HG03442 (cell line): ENCODE results near the gene TMEM170B.

Source experiments
- ATAC-seq: cut with Tn5 transposase; IDR thresholded peaks from one replicate; pipeline ENCODE4 v1.9.1; 2021; ENCODE audit warnings: mild to moderate bottlenecking, moderate library complexity; ENCODE audit not compliant: unreplicated experiment

Gene TMEM170B

DNA sequence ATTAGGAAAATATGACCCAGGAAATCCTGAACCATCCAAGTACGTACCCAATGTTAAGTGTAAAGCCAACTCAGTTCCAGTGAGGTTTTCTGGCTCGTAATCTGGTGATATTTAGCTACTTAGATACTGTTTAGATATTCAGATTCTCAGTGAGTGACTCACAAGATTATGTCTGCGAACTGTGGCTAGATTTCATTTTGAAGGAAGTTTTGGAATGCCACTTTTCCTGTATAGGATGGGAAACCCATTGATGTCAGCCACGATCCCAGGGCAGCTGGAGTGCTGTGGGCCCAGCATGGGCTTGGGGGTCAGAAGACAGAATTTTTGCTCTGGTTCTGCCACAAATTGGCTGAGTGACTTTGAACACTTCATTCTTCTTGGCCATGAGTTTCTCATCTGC is 76.3 kb downstream of the TMEM170B start:
- no peak for ATAC-seq

DNA sequence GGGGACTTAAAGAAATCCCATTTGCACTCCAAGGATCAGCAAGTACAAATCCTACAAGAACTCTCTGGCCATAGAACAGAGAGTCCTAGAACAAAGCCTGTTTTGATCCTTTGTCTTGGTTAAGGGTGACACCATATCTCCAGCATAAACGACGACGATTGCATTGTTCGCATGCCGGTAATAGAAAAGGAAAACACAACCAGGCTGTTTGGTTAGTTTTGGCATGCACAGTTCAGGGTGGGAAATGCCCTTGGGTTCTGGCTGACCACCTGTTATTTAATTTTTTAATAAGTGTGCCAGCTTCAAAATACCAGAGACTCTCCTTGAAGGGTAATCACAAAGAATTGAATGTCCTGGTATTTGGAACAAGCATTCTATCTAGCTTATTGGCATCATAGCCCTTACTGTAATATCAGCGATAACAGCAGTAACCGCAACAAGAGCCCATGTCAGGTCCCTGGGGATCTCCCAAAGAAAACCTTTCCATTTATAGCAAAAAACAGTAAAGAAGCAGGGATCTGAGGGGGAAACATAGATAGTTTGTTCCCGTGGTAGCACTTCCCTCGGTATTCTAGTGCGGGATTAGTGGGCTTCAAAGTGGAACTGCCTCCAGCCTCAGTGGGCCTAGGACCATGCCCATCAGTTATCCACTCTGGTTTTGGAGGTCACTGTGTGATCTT is 77.1 kb downstream of the TMEM170B start:
- ATAC-seq = no peak

DNA sequence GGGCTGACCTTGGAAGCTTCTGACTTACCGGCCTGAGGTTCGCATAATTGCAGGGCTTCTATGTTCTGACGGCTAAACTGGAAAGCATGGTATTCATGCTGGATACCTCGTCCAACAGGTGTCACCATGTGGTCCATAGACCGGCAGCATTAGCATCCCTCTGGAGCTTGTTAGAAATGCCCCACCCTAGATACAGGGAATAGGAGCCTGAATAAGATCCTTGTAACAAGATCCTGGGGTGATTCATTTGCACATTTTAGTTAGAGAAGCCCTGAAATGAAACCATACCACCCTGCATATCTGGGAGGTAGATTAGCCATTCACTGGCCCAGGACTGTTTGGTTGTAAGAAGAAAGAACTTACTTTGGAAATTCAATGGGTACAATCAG is 77.7 kb downstream of the TMEM170B start:
- ATAC-seq = no peak

DNA sequence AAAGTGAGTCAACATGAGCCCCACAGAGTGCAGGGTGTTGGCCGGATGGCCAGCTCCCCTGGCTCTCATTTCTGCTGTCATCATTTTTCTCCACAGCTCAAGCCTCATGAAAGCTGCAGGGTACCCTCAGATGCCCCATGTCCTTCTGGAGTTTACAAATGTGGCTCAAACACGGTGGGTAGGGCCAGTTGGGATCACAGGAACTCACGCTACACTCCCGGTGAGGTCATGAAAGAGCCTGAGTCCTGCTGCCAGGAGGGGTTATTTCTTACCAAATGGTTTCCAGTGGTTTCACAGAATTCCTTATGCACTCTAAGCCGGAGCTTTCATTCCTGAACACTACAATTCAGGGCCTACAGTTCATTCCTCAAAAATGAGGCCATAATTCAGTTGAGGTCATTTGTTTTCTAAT is 78.7 kb downstream of the TMEM170B start:
- no peak for ATAC-seq

DNA sequence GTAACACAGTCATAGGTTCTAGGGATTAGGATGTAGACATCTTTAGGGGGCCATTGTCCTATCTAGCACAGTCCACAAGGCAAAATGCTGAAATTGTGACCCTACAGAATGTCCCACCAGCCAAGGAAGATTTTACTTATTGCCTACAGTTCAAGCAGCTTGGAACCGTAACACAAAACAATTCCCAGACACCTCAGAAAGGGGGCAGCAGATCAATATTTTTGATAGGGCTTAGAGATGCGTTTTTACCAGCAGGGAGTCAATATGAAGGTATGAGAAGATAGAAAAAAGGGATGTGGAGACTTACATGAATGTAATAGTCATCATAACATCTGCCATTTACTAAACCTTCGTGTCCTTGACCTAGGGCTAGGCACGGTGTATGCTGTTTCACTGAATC is 81.0 kb downstream of the TMEM170B start:
- ATAC-seq = no peak

DNA sequence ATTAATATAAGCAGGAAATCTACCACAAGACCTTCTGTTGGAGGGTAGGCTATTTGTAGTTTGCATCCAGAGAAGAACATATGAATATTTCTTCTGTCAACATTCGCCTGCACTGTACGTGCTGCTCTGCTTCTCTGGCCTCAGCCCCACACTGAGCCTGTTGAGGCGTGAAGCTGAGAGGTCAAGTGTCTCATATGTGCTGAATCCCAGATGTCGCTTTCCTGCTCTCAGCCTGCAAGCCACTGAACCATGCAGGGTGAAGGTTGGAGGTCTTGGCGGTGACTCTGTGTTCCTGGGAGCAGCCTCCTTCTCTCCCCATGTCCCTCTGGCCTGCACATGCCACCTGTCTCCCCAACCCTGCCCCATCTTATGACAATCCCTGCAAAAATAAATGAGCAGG is 83.6 kb downstream of the TMEM170B start:
- no peak for ATAC-seq

DNA sequence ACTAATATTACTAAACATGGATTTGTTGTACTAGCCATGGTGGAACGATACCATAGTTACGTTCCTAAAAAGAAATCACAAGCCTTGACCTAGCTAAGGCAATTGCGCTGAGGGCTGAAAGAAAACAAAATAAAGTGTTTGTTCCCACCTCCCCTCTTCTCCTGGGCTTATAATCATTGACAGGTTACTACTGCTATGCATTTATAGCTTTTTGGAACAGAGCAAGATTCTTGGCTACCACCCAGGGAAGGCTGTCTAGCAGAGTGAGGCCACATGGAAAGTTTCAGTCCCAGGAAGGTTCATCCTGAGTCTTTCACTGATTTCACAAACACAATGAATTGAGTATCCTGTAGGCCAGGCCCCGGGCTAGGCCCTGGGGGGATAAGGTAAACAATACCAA is 84.6 kb downstream of the TMEM170B start:
- ATAC-seq = no peak

DNA sequence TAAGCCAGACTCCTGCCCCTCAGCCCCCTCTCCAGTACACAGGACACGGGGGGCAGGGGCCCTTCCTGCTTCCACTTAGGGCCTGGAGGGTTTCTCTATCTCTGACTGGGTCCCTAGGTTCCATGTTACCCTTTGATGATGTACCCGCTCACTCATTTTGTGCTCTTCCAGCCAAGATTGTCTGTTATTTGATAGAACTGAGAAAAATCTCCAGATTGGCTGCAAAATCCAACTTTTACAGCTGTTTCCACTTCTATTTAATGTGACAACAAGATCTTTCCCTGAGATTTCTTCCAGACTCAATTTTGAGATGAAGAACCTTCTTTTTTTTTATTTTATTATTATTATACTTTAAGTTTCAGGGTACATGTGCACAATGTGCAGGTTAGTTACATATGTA is 85.7 kb downstream of the TMEM170B start:
- no peak for ATAC-seq

DNA sequence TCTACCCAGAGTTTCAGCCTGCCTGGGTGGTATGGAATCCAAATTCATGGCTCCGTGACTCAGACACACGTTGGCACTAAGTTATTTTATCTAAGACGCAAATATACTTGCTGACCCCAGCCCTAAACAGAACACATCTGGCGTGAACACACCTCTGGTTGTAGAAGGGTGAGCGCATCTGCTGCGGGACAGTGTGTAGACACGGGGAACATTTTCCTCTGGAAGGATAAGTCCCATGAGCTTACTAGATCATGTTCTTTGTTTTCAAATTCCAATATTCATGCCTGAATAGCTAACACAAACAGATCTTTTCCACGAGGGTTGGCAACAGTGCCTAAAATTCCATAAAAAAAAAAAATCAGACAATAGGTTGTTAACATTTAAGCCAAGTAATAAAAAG is 87.8 kb downstream of the TMEM170B start:
- ATAC-seq = no peak

DNA sequence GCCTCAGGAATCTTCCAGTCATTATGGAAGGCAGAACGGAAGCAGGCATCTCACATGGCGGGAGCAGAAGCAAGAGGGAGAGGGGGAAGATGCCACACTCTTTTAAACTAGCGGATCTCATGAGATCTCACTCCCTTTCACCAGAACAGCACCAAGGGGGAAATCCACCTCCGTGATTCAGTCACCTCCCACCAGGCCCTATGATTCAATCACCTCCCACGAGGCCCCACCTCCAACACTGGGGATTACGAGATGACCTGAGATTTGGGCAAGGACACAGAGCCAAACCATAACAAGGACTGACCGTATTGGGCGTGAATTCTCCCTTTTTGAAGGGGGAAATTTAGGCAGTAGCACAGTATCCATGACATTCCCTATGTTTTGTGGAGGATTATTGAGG is 88.8 kb downstream of the TMEM170B start:
- no peak for ATAC-seq

DNA sequence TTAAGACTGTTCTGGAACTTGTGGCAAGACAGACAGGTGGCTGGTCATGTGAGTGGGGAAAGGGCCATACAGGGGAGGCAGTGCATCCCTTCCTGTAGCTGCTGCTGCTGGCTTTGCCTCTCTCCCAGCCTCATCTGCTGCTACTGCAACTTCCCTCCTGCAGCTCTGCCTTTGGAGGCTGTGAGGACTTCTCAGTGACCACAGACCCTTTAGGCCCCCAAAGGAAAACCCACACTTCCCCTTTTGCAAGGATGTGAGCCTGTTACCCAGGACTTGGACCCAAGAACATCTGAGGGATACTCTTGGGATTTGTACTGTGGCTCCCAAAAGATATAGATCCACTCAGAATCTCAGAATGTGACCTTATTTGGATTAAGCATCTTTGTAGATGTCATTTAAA is 91.0 kb downstream of the TMEM170B start:
- ATAC-seq = no peak

DNA sequence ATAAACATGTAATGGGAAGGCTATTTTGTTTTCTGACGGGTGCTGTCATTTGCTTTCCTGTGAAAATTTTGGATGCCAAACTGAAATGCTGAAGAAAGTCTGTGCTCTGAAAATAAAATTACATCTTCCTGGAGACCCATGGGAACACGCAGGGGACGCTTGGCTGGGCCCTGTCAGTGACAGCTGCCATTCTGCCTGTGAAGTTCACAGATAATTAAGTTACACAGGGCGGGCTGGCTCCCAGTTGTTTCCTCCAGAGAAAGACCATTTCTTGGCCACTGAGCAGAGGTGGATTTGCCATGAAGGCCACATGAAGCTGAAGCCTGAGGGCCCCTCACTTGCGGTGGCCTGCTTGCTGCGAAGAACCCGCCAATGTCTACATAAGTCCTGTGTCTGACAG is 93.5 kb downstream of the TMEM170B start:
- no peak for ATAC-seq

DNA sequence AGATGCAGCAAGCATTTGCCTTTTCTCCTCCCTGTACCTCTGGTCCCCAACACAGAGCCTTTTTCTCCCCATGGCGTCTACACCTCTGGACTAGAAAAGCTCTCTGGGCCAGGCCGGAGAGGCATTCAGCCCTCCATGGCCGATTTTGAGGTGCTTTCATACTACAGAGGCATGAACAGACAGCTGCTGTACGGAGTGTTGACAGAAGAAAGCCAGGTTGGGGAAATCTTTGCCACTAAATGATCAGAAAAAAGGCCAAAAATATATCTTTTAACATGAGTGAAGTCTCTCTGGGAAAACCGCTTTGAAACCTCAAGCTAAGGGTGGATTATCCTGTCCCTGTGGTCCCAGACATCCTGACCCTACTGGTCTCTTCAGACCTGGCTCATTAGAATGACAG is 94.0 kb downstream of the TMEM170B start:
- no peak for ATAC-seq

DNA sequence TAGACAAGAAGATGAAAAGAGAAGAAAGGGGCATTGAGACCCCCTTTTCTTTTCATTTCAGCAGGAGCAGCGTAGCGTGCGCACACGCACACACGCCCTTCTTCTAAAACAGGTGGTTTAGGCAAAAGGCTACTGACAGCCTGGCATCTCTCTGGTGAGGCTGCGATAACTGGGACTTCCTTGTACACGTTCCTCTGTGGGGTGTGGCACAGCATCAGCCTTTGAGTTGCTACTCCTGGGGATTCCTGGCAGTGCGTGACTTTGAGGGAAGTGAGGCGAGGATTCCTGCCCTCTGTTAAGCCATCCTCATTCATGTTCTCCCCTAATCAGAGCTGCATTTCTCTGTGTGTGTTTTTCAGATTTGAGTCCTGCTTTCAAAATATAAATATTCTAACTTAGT is 94.7 kb downstream of the TMEM170B start:
- ATAC-seq = no peak

DNA sequence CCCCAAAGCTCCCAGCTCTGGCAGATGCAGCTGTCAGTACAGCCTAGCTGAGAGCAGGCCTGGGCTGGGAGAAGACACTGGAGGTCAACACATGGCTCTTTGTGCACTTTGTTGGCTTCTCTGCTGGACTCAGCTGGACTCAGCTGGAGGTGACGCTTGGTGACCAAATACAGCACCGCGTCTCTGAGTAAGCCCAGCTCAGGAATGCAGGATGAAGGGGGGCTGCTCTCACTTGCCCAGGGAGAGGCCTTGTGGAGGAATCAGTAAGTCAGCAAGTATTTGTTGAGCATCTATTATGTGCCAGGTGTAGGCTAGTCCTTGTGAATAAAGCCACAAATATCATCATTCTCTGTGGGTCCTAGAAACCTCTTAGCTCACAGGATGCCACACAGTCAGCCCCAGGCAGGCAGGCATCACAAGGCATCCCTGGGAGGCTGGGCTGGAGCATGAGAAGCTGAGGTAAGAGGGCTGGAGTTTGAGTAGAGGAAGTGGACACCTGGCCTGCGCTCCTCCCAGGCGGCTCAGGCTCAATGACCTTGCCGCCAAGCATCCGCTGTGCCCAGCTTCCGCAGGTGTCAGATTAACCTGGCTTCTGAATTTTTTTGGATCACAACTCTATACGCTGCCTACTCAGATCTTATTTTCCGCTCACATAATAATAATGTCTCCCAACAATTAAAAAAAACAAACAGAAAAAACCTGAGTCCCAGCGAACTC is 95.4 kb downstream of the TMEM170B start:
- no peak for ATAC-seq
